MG63 (cell line): Measurements from ENCODE around the gene DLG1. TPM values are rescaled to one million over a fixed set of nuclear protein-coding genes. Genes with fewer than 3 reads are reported as not detected.
A peak's percentile ranks its signal among the peaks of the same experiment; 100 is the strongest.
"Not testable (repeated sequence)": the region's sequence is repeated elsewhere in the genome, so short reads cannot be mapped to it uniquely, and the experiment has no call there.

ENCODE experiments used
- DNase-seq: peaks from one replicate; pipeline ENCODE4 v3.0.0-alpha.2; 2020
- H3K27me3 ChIP-seq: fragments of 250-450 bp; sonication (Bioruptor Pico); 2 replicates; pipeline ENCODE4 v1.5.1; 2020; ENCODE audit warnings: mild to moderate bottlenecking, moderate library complexity
- H3K36me3 ChIP-seq: fragments of 250-450 bp; sonication (Bioruptor Pico); 2 replicates; pipeline ENCODE4 v1.5.1; 2020; ENCODE audit warnings: mild to moderate bottlenecking, moderate library complexity
- H3K4me3 ChIP-seq: fragments of 250-450 bp; sonication (Bioruptor Pico); 2 replicates; pipeline ENCODE4 v1.5.1; 2020; ENCODE audit warnings: mild to moderate bottlenecking, moderate library complexity
- H3K9me3 ChIP-seq: fragments of 250-450 bp; sonication (Bioruptor Pico); 2 replicates; pipeline ENCODE4 v1.5.1; 2020; ENCODE audit warnings: mild to moderate bottlenecking, moderate library complexity
- total RNA-seq: library from RNA; depleted of rRNA; stranded (reverse); fragments of >200 nt; shearing (Covaris generic); gene quantifications from 2 replicates; pipeline ENCODE4 v1.2.3, GENCODE V29; 2014; ENCODE audit warnings: low replicate concordance

DLG1 gene
- total RNA-seq, 1 experiment from 2014 or later, result 21.3 TPM

- Histone ChIP-seq H3K9me3 (no peaks in the 10 kb centered on the region), H3K36me3 (peaks cover 31% of the 10 kb centered on the region), H3K4me3 (no peak overlapping the region), H3K27me3 (no peaks in the 10 kb centered on the region)
- peak; percentile 84 for DNase-seq
These were observed 214.9 kb downstream of the DLG1 start for GRCh38 chr3:197083486-197083885.

- DNase-seq, result no peak
- Histone ChIP-seq H3K4me3 (no peak overlapping the region), H3K27me3 (no peaks in the 10 kb centered on the region)
These were observed 215.5 kb downstream of the DLG1 start for GRCh38 chr3:197082871-197083270.

GRCh38 chr3:197080344-197080743, 218.1 kb downstream of the DLG1 start:
- no peak for DNase-seq
- Histone ChIP-seq H3K4me3 (no peak overlapping the region), H3K36me3 (peaks cover 39% of the 10 kb centered on the region), H3K9me3 (no peaks in the 10 kb centered on the region), H3K27me3 (no peaks in the 10 kb centered on the region)

More at GRCh38 chr3:197082871-197083270, 215.5 kb downstream of the DLG1 start:
- H3K9me3 ChIP-seq, result no peaks in the 10 kb centered on the region
- peaks cover 31% of the 10 kb centered on the region for H3K36me3 ChIP-seq

GRCh38 chr3:197076415-197076814, 222.0 kb downstream of the DLG1 start:
- no peak for DNase-seq
- Histone ChIP-seq H3K9me3 (no peaks in the 10 kb centered on the region), H3K4me3 (no peak overlapping the region), H3K36me3 (peaks cover 46% of the 10 kb centered on the region), H3K27me3 (no peaks in the 10 kb centered on the region)

GRCh38 chr3:197068077-197068476, 230.3 kb downstream of the DLG1 start:
- Histone ChIP-seq H3K27me3 (no peaks in the 10 kb centered on the region), H3K36me3 (peaks cover 30% of the 10 kb centered on the region), H3K9me3 (no peaks in the 10 kb centered on the region), H3K4me3 (no peak overlapping the region)
- no peak for DNase-seq

- H3K27me3 ChIP-seq, result no peaks in the 10 kb centered on the region
- peaks cover 51% of the 10 kb centered on the region for H3K36me3 ChIP-seq
- no peak for DNase-seq
- H3K4me3 ChIP-seq, result no peak overlapping the region
- H3K9me3 ChIP-seq, result no peaks in the 10 kb centered on the region; the same call in 1 of the 2 replicates
These were observed 233.6 kb downstream of the DLG1 start for GRCh38 chr3:197064771-197065170.

GRCh38 chr3:197062446-197062845, 236.0 kb downstream of the DLG1 start:
- no peak overlapping the region for H3K4me3 ChIP-seq
- no peaks in the 10 kb centered on the region; the same call in 1 of the 2 replicates for H3K9me3 ChIP-seq
- peaks cover 75% of the 10 kb centered on the region for H3K36me3 ChIP-seq
- no peak for DNase-seq
- H3K27me3 ChIP-seq, result no peaks in the 10 kb centered on the region

- not testable (repeated sequence) for H3K9me3 ChIP-seq, H3K4me3 ChIP-seq, DNase-seq, H3K27me3 ChIP-seq
- H3K36me3 ChIP-seq, result peaks cover 71% of the 10 kb centered on the region
These were observed 246.8 kb downstream of the DLG1 start for GRCh38 chr3:197051637-197052036.

- Histone ChIP-seq H3K36me3 (peaks cover 70% of the 10 kb centered on the region), H3K27me3 (no peaks in the 10 kb centered on the region), H3K9me3 (no peaks in the 10 kb centered on the region), H3K4me3 (no peak overlapping the region)
- DNase-seq, result no peak
These were observed 247.9 kb downstream of the DLG1 start for GRCh38 chr3:197050511-197050910.

- H3K36me3 ChIP-seq, result peaks cover 44% of the 10 kb centered on the region
- no peak overlapping the region for H3K4me3 ChIP-seq
- DNase-seq, result no peak
- H3K27me3 ChIP-seq, result no peaks in the 10 kb centered on the region
- no peaks in the 10 kb centered on the region for H3K9me3 ChIP-seq
These were observed 255.9 kb downstream of the DLG1 start for GRCh38 chr3:197042539-197042938.

GRCh38 chr3:197041875-197042488, 256.4 kb downstream of the DLG1 start:
- H3K4me3 ChIP-seq, result no peak overlapping the region
- no peaks in the 10 kb centered on the region for H3K27me3 ChIP-seq
- H3K36me3 ChIP-seq, result peaks cover 41% of the 10 kb centered on the region
- DNase-seq, result no peak
- no peaks in the 10 kb centered on the region for H3K9me3 ChIP-seq

GRCh38 chr3:197040658-197041057, 257.8 kb downstream of the DLG1 start:
- no peaks in the 10 kb centered on the region for H3K9me3 ChIP-seq
- H3K27me3 ChIP-seq, result no peaks in the 10 kb centered on the region
- DNase-seq, result no peak
- no peak overlapping the region for H3K4me3 ChIP-seq
- peaks cover 30% of the 10 kb centered on the region for H3K36me3 ChIP-seq

- no peak overlapping the region for H3K4me3 ChIP-seq
- no peaks in the 10 kb centered on the region for H3K9me3 ChIP-seq
- H3K36me3 ChIP-seq, result peaks cover 14% of the 10 kb centered on the region
- no peak for DNase-seq
- H3K27me3 ChIP-seq, result no peaks in the 10 kb centered on the region
These were observed 259.5 kb downstream of the DLG1 start for GRCh38 chr3:197038679-197039462.

- no peak for DNase-seq
- Histone ChIP-seq H3K9me3 (no peaks in the 10 kb centered on the region), H3K36me3 (peaks cover 4% of the 10 kb centered on the region), H3K27me3 (no peaks in the 10 kb centered on the region), H3K4me3 (no peak overlapping the region)
These were observed 262.8 kb downstream of the DLG1 start for GRCh38 chr3:197035577-197035976.

- H3K36me3 ChIP-seq, H3K27me3 ChIP-seq, H3K9me3 ChIP-seq, DNase-seq, H3K4me3 ChIP-seq: not testable (repeated sequence)
These were observed 263.6 kb downstream of the DLG1 start for GRCh38 chr3:197034778-197035177.

GRCh38 chr3:197033764-197034163, 264.6 kb downstream of the DLG1 start:
- not testable (repeated sequence) for H3K9me3 ChIP-seq, H3K27me3 ChIP-seq, H3K36me3 ChIP-seq, H3K4me3 ChIP-seq, DNase-seq

- Histone ChIP-seq H3K4me3 (no peak overlapping the region), H3K9me3 (no peaks in the 10 kb centered on the region)
- peak; percentile 88 for DNase-seq
These were observed 266.8 kb downstream of the DLG1 start for GRCh38 chr3:197031315-197032285.

More at GRCh38 chr3:197031315-197032285, 266.8 kb downstream of the DLG1 start:
- H3K36me3 ChIP-seq, result no peaks in the 10 kb centered on the region
- no peaks in the 10 kb centered on the region for H3K27me3 ChIP-seq
